ENCODE data around the gene GPR33. TPM values are rescaled to one million over a fixed set of nuclear protein-coding genes. Genes with fewer than 3 reads are reported as not detected.

Gene GPR33
- total RNA-seq, 1 experiment from 2014 or later, result not detected

DNA sequence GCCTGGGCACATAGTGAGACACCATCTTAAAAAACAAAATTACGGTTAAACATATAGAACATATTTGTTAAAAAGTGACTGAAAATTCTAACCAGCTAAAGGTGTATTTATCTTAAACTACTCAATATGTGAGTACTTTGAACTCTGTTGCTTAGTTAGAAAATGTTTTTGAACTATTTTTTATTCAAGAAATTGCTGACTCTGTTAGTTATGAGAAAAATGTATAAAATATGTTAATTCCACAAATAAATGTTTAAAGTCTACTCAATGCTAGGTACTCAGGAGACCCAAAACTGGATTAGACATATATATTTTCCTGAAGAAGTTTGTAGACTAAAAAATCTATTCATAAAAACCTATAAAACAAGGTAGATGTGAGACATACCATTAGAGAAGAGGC lies 23.0 kb upstream of the GPR33 start:
- Histone ChIP-seq H3K27ac (ENCODE audit: low read depth, low read length) (no peak overlapping the region), H3K4me3 (replicated peaks in 1 of 2; ENCODE audit: low read depth in 1 of 2, low read length in 2 of 2) (no peak overlapping the region), H4K20me1 (ENCODE audit: insufficient read depth) (no peaks in the 10 kb centered on the region), H3K36me3 (ENCODE audit: control insufficient read depth in 1 of 2, insufficient read depth in 2 of 2, low read length in 2 of 2) (no peaks in the 10 kb centered on the region), H3K9me3 (ENCODE audit: control insufficient read depth in 1 of 2, insufficient read depth in 1 of 2, low read depth in 1 of 2, low read length in 2 of 2) (no peaks in the 10 kb centered on the region), H2AFZ (ENCODE audit: low read depth, low read length, poor library complexity, severe bottlenecking) (no peak overlapping the region), H3K4me1 (ENCODE audit: control insufficient read depth in 1 of 2, insufficient read depth in 2 of 2, low read length in 2 of 2) (no peaks in the 10 kb centered on the region), H3K27me3 (ENCODE audit: insufficient read depth, low read length) (no peaks in the 10 kb centered on the region), H3K79me2 (ENCODE audit: insufficient read depth, low read length) (no peaks in the 10 kb centered on the region), H3K4me2 (ENCODE audit: low read length) (no peak overlapping the region), H3K9me2 (ENCODE audit: insufficient read depth) (no peaks in the 10 kb centered on the region; the same call in 1 of the 2 replicates), H3K9ac (ENCODE audit: low read length) (no peak overlapping the region)
- ChIA-PET POLR2A (no interaction called here), CTCF (interaction anchor here (0.6 to 3.0 kb wide), 17 partner anchors 10 to 1049 kb away, joined by 3 to 11 read pairs (median 4); partner anchors contain the start of gene GPR33), RAD21 (ENCODE audit: low non-redundant PET in 1 of 2, low total read pairs in 2 of 2, uncharacterized antibody in 2 of 2, unreplicated experiment in 2 of 2) (interaction anchor here in 1 of 2 experiments (1.0 kb wide), 1 partner anchor 744 kb away, joined by 3 read pairs; no protein-coding TSS in a partner anchor)
- DNase-seq (ENCODE audit: low read depth, low spot score) (no peak), ATAC-seq (no peak)
- no TSS peak for BruUV-seq (replicated peaks)
- TF ChIP-seq SRF (IDR thresholded peaks at IDR 0.05; ENCODE audit: low read depth) (no peak), JUND (IDR thresholded peaks at IDR 0.05) (no peak), SIN3A (IDR thresholded peaks at IDR 0.05; ENCODE audit: low read depth) (no peak), EZH2phosphoT487 (IDR thresholded peaks at IDR 0.05; ENCODE audit: borderline replicate concordance) (no peak), REST (IDR thresholded peaks at IDR 0.05; ENCODE audit: low read depth) (no peak), ZNF274 (IDR thresholded peaks at IDR 0.05; ENCODE audit: low read depth, low read length) (no peak), FOSL1 (IDR thresholded peaks at IDR 0.05; ENCODE audit: low read depth) (no peak), POLR2AphosphoS5 (IDR thresholded peaks at IDR 0.05; ENCODE audit: low read depth, low read length) (no peak), CTCF (IDR thresholded peaks at IDR 0.05 in 2 of 3, conservative IDR thresholded peaks at IDR 0.05 in 1 of 3; ENCODE audit: borderline replicate concordance in 1 of 3, insufficient read depth in 1 of 3, low read depth in 2 of 3, low read length in 2 of 3) (no peak), RAD21 (IDR thresholded peaks at IDR 0.05; ENCODE audit: low read depth) (no peak), EZH2 (IDR thresholded peaks at IDR 0.05) (no peak), CEBPB (IDR thresholded peaks at IDR 0.05; ENCODE audit: low read depth) (no peak)
- TF ChIP-seq, protein P1, sequence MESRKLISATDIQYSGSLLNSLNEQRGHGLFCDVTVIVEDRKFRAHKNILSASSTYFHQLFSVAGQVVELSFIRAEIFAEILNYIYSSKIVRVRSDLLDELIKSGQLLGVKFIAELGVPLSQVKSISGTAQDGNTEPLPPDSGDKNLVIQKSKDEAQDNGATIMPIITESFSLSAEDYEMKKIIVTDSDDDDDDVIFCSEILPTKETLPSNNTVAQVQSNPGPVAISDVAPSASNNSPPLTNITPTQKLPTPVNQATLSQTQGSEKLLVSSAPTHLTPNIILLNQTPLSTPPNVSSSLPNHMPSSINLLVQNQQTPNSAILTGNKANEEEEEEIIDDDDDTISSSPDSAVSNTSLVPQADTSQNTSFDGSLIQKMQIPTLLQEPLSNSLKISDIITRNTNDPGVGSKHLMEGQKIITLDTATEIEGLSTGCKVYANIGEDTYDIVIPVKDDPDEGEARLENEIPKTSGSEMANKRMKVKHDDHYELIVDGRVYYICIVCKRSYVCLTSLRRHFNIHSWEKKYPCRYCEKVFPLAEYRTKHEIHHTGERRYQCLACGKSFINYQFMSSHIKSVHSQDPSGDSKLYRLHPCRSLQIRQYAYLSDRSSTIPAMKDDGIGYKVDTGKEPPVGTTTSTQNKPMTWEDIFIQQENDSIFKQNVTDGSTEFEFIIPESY (IDR thresholded peaks at IDR 0.05; ENCODE audit: extremely low read depth, insufficient replicate concordance, low read length), result no peak
- intact Hi-C loops (cut with micrococcal nuclease), result loop anchor here (1.0 to 10.0 kb wide), 4 partner anchors 414 to 958 kb away; partner anchors contain the start of gene ARHGAP5
